HepG2 (cell line): ENCODE measurements around the gene TIMELESS. TPM values are rescaled to one million over a fixed set of nuclear protein-coding genes. Genes with fewer than 3 reads are reported as not detected.

Experiments
- AGO2 ChIP-seq: fragments of 200-400 bp; formaldehyde crosslinking; optimal IDR thresholded peaks from 2 replicates; pipeline ENCODE3; 2017; ENCODE audit warnings: mild to moderate bottlenecking, low read depth, low read length, moderate library complexity
- ETS1 ChIP-seq: sonication (generic); formaldehyde crosslinking; IDR thresholded peaks from 2 replicates; pipeline ENCODE4 v1.4.0; 2020; ENCODE audit warnings: missing genetic modification reagents
- GATAD1 ChIP-seq: IDR thresholded peaks from 2 replicates; pipeline ENCODE4 v1.6.1; 2016; ENCODE audit warnings: missing genetic modification reagents, missing compliant biosample characterization
- MTA1 ChIP-seq: sonication (generic); formaldehyde crosslinking; IDR thresholded peaks from 2 replicates; pipeline ENCODE4 v1.4.0; 2020; ENCODE audit warnings: missing genetic modification reagents, mild to moderate bottlenecking, borderline replicate concordance
- NRL ChIP-seq: sonication (generic); formaldehyde crosslinking; IDR thresholded peaks from 2 replicates; pipeline ENCODE4 v1.5.0; 2020; ENCODE audit warnings: missing genetic modification reagents, mild to moderate bottlenecking, moderate library complexity, borderline replicate concordance
- SOX6 ChIP-seq, 2 experiments: fragments of 450-650 bp in 1 of 2; sonication (generic) in 1 of 2; formaldehyde crosslinking in 1 of 2; IDR thresholded peaks; 2 replicates each; pipeline versions ENCODE4 v1.4.0 to v1.6.1; 2017 to 2020; ENCODE audit warnings: antibody characterized with exemption in 1 of 2, mild to moderate bottlenecking in 1 of 2, missing genetic modification reagents in 1 of 2
- TEAD3 ChIP-seq: optimal IDR thresholded peaks from 2 replicates; pipeline ENCODE3; 2016; ENCODE audit warnings: borderline replicate concordance
- ZNF143 ChIP-seq: sonication (generic); formaldehyde crosslinking; IDR thresholded peaks from 2 replicates; pipeline ENCODE4 v1.4.0; 2020; ENCODE audit warnings: missing genetic modification reagents
- ZNF205 ChIP-seq: IDR thresholded peaks from 2 replicates; pipeline ENCODE4 v1.6.1; 2018; ENCODE audit warnings: missing biosample characterization, missing genetic modification reagents
- ZNF274 ChIP-seq: sonication (generic); formaldehyde crosslinking; IDR thresholded peaks from 2 replicates; pipeline ENCODE4 v1.5.1; 2020; ENCODE audit warnings: mild to moderate bottlenecking, missing genetic modification reagents
- ZNF550 ChIP-seq: sonication (generic); formaldehyde crosslinking; IDR thresholded peaks from 2 replicates; pipeline ENCODE4 v1.4.0; 2020; ENCODE audit warnings: mild to moderate bottlenecking, missing genetic modification reagents, borderline replicate concordance
- polyA plus RNA-seq, 8 experiments: library from polyadenylated mRNA; depleted of rRNA in 3 of 8; stranded (reverse) in 7 of 8; unstranded in 1 of 8; fragments of >200 nt; fragmentation: Illumina TruSeq in 4 of 8; extraction: Trizol in 4 of 8; gene quantifications; 2 replicates each; pipeline versions ENCODE4 v1.2.1 to v1.2.3, GENCODE V29; 2011 to 2016; ENCODE audit warnings: low read depth in 4 of 8, missing spikeins in 1 of 8, mixed read lengths in 1 of 8; ENCODE audit not compliant: insufficient read depth in 1 of 8
- total RNA-seq, 5 experiments: library from RNA; depleted of rRNA; stranded (reverse); fragments of >200 nt; fragmentation: Illumina TruSeq; extraction: Trizol; gene quantifications; 2 replicates each; pipeline ENCODE4 v1.2.3, GENCODE V29; 2016; ENCODE audit warnings: low read depth in 1 of 5
- TF ChIP-seq, protein P1 (sequence below), 2 experiments: fragments of 450-650 bp in 1 of 2; sonication (generic) in 1 of 2; formaldehyde crosslinking in 1 of 2; IDR thresholded peaks; 2 replicates each; pipeline versions ENCODE4 v1.6.1 to v1.8.0; 2016 to 2022; ENCODE audit warnings: antibody characterized with exemption in 1 of 2, mild to moderate bottlenecking in 1 of 2, missing genetic modification reagents in 1 of 2
- TF ChIP-seq, protein P2 (sequence below): sonication (generic); formaldehyde crosslinking; IDR thresholded peaks from 2 replicates; pipeline ENCODE4 v1.8.1; 2022; ENCODE audit warnings: low read depth, mild to moderate bottlenecking, missing genetic modification reagents

The TIMELESS gene
- total and polyA plus RNA-seq, 2 of the 13 experiments (the other 11 are each of a cell fraction or from before 2014, with no cell fraction given) = 4.0 to 20.3 TPM

GRCh38 chr12:56448860-56449621 lies at the start of gene TIMELESS (continued):
- TF ChIP-seq, protein P1, sequence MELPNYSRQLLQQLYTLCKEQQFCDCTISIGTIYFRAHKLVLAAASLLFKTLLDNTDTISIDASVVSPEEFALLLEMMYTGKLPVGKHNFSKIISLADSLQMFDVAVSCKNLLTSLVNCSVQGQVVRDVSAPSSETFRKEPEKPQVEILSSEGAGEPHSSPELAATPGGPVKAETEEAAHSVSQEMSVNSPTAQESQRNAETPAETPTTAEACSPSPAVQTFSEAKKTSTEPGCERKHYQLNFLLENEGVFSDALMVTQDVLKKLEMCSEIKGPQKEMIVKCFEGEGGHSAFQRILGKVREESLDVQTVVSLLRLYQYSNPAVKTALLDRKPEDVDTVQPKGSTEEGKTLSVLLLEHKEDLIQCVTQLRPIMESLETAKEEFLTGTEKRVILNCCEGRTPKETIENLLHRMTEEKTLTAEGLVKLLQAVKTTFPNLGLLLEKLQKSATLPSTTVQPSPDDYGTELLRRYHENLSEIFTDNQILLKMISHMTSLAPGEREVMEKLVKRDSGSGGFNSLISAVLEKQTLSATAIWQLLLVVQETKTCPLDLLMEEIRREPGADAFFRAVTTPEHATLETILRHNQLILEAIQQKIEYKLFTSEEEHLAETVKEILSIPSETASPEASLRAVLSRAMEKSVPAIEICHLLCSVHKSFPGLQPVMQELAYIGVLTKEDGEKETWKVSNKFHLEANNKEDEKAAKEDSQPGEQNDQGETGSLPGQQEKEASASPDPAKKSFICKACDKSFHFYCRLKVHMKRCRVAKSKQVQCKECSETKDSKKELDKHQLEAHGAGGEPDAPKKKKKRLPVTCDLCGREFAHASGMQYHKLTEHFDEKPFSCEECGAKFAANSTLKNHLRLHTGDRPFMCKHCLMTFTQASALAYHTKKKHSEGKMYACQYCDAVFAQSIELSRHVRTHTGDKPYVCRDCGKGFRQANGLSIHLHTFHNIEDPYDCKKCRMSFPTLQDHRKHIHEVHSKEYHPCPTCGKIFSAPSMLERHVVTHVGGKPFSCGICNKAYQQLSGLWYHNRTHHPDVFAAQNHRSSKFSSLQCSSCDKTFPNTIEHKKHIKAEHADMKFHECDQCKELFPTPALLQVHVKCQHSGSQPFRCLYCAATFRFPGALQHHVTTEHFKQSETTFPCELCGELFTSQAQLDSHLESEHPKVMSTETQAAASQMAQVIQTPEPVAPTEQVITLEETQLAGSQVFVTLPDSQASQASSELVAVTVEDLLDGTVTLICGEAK (IDR thresholded peaks at IDR 0.05) = no peak
- TF ChIP-seq, protein P1 (CRISPR knock-in tag; IDR thresholded peaks at IDR 0.05) = peak; percentile 69
- TF ChIP-seq AGO2 = peak; percentile 55
- peak; percentile 94 for TF ChIP-seq ETS1 (CRISPR knock-in tag)
- TF ChIP-seq ZNF550 (CRISPR knock-in tag) = no peak
- TF ChIP-seq, protein P2, sequence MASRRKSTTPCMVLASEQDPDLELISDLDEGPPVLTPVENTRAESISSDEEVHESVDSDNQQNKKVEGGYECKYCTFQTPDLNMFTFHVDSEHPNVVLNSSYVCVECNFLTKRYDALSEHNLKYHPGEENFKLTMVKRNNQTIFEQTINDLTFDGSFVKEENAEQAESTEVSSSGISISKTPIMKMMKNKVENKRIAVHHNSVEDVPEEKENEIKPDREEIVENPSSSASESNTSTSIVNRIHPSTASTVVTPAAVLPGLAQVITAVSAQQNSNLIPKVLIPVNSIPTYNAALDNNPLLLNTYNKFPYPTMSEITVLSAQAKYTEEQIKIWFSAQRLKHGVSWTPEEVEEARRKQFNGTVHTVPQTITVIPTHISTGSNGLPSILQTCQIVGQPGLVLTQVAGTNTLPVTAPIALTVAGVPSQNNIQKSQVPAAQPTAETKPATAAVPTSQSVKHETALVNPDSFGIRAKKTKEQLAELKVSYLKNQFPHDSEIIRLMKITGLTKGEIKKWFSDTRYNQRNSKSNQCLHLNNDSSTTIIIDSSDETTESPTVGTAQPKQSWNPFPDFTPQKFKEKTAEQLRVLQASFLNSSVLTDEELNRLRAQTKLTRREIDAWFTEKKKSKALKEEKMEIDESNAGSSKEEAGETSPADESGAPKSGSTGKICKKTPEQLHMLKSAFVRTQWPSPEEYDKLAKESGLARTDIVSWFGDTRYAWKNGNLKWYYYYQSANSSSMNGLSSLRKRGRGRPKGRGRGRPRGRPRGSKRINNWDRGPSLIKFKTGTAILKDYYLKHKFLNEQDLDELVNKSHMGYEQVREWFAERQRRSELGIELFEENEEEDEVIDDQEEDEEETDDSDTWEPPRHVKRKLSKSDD (CRISPR knock-in tag) = peak; percentile 52; the same call in 1 of the 2 replicates
- TF ChIP-seq SOX6 (IDR thresholded peaks at IDR 0.05) = no peak
- peak; percentile 55 for TF ChIP-seq SOX6 (CRISPR knock-in tag; IDR thresholded peaks at IDR 0.05)
- TF ChIP-seq TEAD3 (CRISPR knock-in tag) = peak; percentile 53
- TF ChIP-seq MTA1 (CRISPR knock-in tag) = peak; percentile 47; the same call in 1 of the 2 replicates
- peak; percentile 77; the same call in 1 of the 2 replicates for TF ChIP-seq NRL (CRISPR knock-in tag)
- TF ChIP-seq GATAD1 (CRISPR knock-in tag) = peak; percentile 79
- no peak for TF ChIP-seq ZNF143 (CRISPR knock-in tag)
- TF ChIP-seq ZNF205 (CRISPR knock-in tag) = peak; percentile 57; the same call in 1 of the 2 replicates
- peak; percentile 83 for TF ChIP-seq ZNF274 (CRISPR knock-in tag)
